ENCODE data around the gene VILL.

Gene VILL

DNA sequence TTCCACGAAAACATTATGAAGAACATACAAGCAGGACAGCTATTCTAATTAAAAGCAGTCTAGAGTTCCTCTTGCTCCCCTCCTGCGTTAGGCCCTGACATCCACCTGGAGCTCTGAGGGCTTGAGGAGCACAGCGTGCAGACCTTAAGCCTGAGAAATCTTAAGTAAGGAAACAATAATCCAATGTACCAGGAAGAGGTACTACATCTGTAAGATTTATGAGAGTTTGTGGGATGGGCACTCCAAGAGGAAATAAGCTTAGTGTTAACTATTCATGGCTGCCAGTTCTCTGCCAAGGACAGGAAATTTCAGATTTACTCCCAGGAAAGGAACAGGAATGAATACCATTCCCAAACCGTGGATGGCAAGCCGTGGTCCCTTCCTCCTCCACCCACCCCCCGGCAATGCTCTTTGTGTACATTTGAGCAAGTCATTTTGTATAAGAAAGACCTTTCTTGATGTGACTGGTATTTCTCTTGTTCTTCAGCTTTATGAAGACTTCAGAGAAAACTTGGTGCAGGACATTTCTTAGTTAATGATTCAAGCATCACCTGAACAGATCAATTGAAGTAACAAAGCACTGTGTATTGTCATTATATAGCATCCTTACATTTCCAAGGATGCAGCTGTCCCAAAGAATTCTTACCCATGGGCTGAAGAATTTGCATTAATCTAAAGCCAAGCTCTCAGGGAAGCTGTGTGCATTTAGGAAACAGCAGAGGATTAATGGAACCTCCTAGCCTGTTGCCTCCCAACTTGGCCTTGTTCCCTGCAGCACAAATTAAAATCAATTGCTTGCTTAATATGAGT is 28.8 kb upstream of the VILL start:
- DNase-seq (ENCODE audit: insufficient read length, low spot score) (no peak), FAIRE-seq (no peak)

DNA sequence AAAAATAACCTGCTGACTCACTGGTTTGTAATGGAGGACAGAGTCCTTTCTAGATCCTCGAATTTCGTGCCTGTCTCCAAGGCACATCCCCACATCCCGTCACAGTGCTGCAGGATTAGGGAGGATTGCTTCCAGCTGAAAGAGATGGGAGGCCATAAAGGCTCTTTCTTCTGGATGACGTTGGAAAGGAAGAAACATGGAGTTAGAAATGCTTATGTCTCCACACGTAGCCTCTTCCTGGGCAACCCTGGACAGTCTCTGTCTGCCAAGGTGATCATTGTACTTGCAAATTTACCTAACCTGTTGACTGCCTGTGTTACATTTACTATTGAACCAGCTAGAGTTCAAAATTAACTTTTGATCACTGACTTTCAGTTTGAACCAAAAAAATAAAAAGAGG is 27.6 kb upstream of the VILL start:
- TF ChIP-seq POU2F2 (IDR thresholded peaks at IDR 0.05; ENCODE audit: low read depth, low read length) = no peak
- TF ChIP-seq TAF1 (IDR thresholded peaks at IDR 0.05; ENCODE audit: low read depth, low read length) = no peak
- TF ChIP-seq POLR2A (IDR thresholded peaks at IDR 0.05; ENCODE audit: low read depth, low read length) = no peak
- TF ChIP-seq PAX5 (IDR thresholded peaks at IDR 0.05; ENCODE audit: insufficient read depth, low read length, severe bottlenecking) = no peak
- TF ChIP-seq SPI1 (IDR thresholded peaks at IDR 0.05; ENCODE audit: low read depth, low read length) = no peak
- no peak for TF ChIP-seq POLR2AphosphoS5 (IDR thresholded peaks at IDR 0.05; ENCODE audit: low read depth, low read length)
- DNase-seq (ENCODE audit: insufficient read length, low spot score) (no peak), FAIRE-seq (no peak)

More for the DNA sequence above, 28.8 kb upstream of the VILL start:
- TF ChIP-seq SPI1 (IDR thresholded peaks at IDR 0.05; ENCODE audit: low read depth, low read length) (no peak), PAX5 (IDR thresholded peaks at IDR 0.05; ENCODE audit: insufficient read depth, low read length, severe bottlenecking) (no peak), TAF1 (IDR thresholded peaks at IDR 0.05; ENCODE audit: low read depth, low read length) (no peak), POLR2AphosphoS5 (IDR thresholded peaks at IDR 0.05; ENCODE audit: low read depth, low read length) (no peak), POU2F2 (IDR thresholded peaks at IDR 0.05; ENCODE audit: low read depth, low read length) (no peak), POLR2A (IDR thresholded peaks at IDR 0.05; ENCODE audit: low read depth, low read length) (no peak)

DNA sequence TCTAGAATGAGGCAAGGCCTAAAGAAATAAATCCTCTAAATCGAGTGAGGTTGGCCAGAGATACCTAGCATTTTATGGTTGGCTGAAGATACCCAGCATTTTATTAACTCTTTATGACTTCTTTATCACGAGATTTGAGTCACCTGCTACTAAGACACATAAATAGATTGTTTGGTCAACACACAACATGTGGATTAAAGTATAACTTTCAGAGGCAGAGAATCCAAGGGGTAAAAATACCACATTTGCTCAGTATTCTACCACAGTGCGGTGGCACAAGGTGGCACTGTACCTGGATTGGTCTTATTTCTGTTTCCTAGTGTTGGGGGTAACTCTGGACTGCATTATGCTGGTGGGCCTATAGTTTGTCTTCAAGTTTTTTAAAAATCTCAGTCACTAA is 27.0 kb upstream of the VILL start:
- DNase-seq (ENCODE audit: insufficient read length, low spot score) = no peak
- no peak for FAIRE-seq
- TF ChIP-seq SPI1 (IDR thresholded peaks at IDR 0.05; ENCODE audit: low read depth, low read length) = no peak
- no peak for TF ChIP-seq POLR2AphosphoS5 (IDR thresholded peaks at IDR 0.05; ENCODE audit: low read depth, low read length)
- TF ChIP-seq POU2F2 (IDR thresholded peaks at IDR 0.05; ENCODE audit: low read depth, low read length) = no peak
- no peak for TF ChIP-seq TAF1 (IDR thresholded peaks at IDR 0.05; ENCODE audit: low read depth, low read length)
- no peak for TF ChIP-seq PAX5 (IDR thresholded peaks at IDR 0.05; ENCODE audit: insufficient read depth, low read length, severe bottlenecking)
- no peak for TF ChIP-seq POLR2A (IDR thresholded peaks at IDR 0.05; ENCODE audit: low read depth, low read length)

DNA sequence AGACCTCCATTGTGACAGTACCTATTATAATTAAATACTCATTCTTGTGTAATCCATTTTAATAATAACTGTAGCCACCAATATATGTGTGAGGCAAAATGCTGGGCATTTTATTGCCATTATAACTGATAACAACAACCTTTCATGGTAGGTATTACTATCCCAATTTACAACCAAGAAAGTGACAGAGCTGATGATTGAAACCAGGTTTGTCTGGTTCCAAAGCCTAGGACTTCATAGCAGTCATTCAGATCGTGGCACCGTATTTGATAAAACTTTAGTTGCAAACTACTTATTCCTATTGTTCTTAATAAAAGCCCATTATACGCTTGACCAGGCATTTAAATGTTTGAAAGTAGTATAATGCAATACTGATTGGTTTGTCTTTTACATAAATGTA is 26.4 kb upstream of the VILL start:
- FAIRE-seq = no peak

DNA sequence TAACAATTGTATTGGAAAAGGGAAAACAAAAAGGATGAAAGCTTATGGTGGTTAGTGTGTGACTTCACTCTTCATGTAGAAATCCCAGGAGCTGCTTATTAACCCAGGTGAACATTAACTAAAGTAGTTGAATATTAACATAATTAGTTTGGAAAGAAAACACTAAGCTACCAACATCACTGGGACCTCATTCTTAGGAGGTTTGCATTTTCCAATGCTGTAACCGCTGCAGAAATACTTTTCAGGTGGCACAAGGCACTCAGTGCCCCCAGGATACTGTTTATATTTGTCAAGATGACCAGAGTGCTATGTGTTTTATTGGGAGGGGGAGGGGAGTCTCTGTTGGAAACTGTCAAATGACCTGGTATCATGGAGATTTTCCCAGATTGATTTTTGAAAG is 25.9 kb upstream of the VILL start:
- FAIRE-seq = no peak
- no peak for DNase-seq (ENCODE audit: insufficient read length, low spot score)
- TF ChIP-seq TAF1 (IDR thresholded peaks at IDR 0.05; ENCODE audit: low read depth, low read length) (no peak), PAX5 (IDR thresholded peaks at IDR 0.05; ENCODE audit: insufficient read depth, low read length, severe bottlenecking) (no peak), POLR2A (IDR thresholded peaks at IDR 0.05; ENCODE audit: low read depth, low read length) (no peak), POLR2AphosphoS5 (IDR thresholded peaks at IDR 0.05; ENCODE audit: low read depth, low read length) (no peak), POU2F2 (IDR thresholded peaks at IDR 0.05; ENCODE audit: low read depth, low read length) (no peak)

More for the DNA sequence above, 26.4 kb upstream of the VILL start:
- DNase-seq (ENCODE audit: insufficient read length, low spot score) = no peak
- no peak for TF ChIP-seq PAX5 (IDR thresholded peaks at IDR 0.05; ENCODE audit: insufficient read depth, low read length, severe bottlenecking)
- TF ChIP-seq POLR2A (IDR thresholded peaks at IDR 0.05; ENCODE audit: low read depth, low read length) = no peak
- no peak for TF ChIP-seq SPI1 (IDR thresholded peaks at IDR 0.05; ENCODE audit: low read depth, low read length)
- TF ChIP-seq POU2F2 (IDR thresholded peaks at IDR 0.05; ENCODE audit: low read depth, low read length) = no peak
- no peak for TF ChIP-seq POLR2AphosphoS5 (IDR thresholded peaks at IDR 0.05; ENCODE audit: low read depth, low read length)
- TF ChIP-seq TAF1 (IDR thresholded peaks at IDR 0.05; ENCODE audit: low read depth, low read length) = no peak

DNA sequence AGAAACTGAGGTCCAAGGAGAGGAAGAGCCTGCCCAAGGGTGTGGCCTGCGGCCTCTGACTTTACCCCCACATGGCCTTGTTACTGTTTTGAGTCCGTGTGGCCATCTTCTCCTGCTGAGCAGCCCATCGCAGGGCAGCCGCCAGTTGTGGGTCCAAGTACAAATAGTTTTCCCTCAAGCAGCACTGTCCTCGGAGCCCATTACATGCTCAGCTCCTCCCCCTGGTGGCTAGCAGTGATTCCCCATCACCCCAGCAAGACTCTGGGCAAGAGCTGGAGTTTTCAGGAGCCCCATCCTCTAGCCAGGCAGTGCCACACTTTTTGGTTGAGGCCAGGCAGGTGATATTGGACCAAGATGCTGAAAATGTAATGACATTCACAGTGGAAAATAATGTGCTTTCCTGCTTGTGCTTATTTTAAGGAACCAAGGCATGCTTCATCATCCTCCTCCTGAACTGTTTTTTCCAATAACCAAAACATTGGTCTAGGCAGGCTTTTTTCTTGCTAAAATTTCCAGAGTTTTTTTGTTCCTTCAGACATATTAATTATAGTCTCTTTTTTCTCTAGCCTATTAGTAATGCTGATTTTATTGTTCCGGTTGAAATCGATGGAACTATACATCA is 23.2 kb upstream of the VILL start:
- TF ChIP-seq POLR2AphosphoS5 (IDR thresholded peaks at IDR 0.05; ENCODE audit: low read depth, low read length) (no peak), POLR2A (IDR thresholded peaks at IDR 0.05; ENCODE audit: low read depth, low read length) (no peak), TAF1 (IDR thresholded peaks at IDR 0.05; ENCODE audit: low read depth, low read length) (no peak), POU2F2 (IDR thresholded peaks at IDR 0.05; ENCODE audit: low read depth, low read length) (no peak), SPI1 (IDR thresholded peaks at IDR 0.05; ENCODE audit: low read depth, low read length) (no peak)
- peak; percentile 42 for DNase-seq (ENCODE audit: insufficient read length, low spot score)
- peak; percentile 83 for FAIRE-seq

DNA sequence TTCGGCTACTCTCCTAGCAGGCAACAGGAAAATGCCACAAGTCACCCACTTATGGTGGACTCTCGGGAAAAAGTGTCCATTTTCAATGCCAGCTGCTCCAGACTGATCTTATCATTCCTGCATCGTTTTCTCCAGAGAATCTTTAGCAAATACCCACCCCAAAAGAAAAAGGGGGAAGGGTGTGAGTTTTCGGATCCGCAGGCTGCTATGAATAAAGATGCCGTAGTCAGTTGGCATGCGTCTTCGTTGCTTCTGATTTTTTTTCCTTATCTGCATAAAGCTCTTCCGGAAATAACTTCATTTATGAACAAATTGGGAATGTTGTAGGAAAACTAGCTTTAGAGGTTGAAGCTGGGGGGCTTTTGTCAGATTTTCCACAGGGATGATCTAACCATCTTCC is 22.4 kb upstream of the VILL start:
- DNase-seq (ENCODE audit: insufficient read length, low spot score) = no peak
- TF ChIP-seq POU2F2 (IDR thresholded peaks at IDR 0.05; ENCODE audit: low read depth, low read length) (no peak), SPI1 (IDR thresholded peaks at IDR 0.05; ENCODE audit: low read depth, low read length) (no peak), PAX5 (IDR thresholded peaks at IDR 0.05; ENCODE audit: insufficient read depth, low read length, severe bottlenecking) (no peak), POLR2A (IDR thresholded peaks at IDR 0.05; ENCODE audit: low read depth, low read length) (no peak), POLR2AphosphoS5 (IDR thresholded peaks at IDR 0.05; ENCODE audit: low read depth, low read length) (no peak), TAF1 (IDR thresholded peaks at IDR 0.05; ENCODE audit: low read depth, low read length) (no peak)
- FAIRE-seq = no peak

DNA sequence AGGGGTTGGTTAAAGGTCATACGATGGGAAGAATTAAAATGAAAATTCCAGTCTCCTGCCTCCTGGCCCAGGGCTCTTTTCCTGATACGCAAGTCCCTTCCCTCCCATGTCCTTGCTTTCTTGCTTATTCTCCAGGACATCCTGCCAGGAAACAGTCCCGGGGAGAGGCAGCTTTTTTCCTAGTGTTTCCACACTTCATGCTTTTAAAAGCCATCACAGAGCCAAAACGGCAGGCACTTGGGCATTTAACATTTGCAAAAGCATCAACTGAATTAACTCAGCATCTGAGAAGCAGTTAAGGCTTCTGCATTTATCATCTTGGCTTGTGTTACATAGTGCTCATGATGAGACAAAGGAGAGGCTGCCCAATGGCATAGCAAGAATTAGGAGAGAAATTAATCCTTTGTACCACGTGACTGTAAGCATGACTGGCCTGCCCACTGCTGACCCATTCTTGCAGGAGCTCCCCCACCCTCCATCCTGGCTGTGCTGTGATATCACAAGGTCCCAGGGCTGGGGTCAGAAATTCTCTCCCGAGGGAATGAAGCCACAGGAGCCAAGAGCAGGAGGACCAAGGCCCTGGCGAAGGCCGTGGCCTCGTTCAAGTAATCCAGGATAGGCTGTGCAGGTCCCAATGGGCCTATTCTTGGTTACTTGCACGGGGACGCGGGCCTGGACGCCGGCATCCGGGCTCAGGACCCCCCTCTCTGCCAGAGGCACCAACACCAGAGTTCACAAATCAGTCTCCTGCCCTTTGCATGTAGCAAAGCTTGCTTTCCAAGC is 21.6 kb upstream of the VILL start:
- FAIRE-seq = no peak
- no peak for DNase-seq (ENCODE audit: insufficient read length, low spot score)
- no peak for TF ChIP-seq POLR2AphosphoS5 (IDR thresholded peaks at IDR 0.05; ENCODE audit: low read depth, low read length)
- no peak for TF ChIP-seq PAX5 (IDR thresholded peaks at IDR 0.05; ENCODE audit: insufficient read depth, low read length, severe bottlenecking)
- TF ChIP-seq POU2F2 (IDR thresholded peaks at IDR 0.05; ENCODE audit: low read depth, low read length) = no peak
- no peak for TF ChIP-seq POLR2A (IDR thresholded peaks at IDR 0.05; ENCODE audit: low read depth, low read length)
- TF ChIP-seq SPI1 (IDR thresholded peaks at IDR 0.05; ENCODE audit: low read depth, low read length) = no peak

DNA sequence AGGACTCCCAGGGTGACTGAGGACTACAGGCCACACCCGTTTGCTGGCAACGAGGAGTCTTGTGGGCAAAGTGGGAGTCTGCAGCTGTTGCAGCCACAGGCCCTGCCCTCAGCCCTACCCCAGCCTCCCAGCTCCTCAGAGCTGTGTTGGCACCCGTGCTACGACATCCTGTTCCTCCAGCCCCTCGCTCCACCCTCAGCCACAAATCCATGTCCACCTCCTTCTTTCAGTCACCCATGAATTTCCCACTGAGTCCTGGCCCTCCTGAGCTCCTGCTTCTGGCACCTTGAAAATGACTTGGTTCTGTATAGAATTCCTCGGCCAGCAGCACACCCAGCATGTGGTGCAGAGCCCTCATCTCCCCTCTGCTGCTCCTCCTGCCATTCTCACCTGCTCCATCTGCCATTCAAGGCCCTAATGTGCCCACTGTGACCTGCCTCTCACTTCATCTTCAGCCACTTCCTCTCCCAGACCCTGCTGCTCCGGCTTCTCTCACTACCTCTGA is 20.9 kb upstream of the VILL start:
- no peak for DNase-seq (ENCODE audit: insufficient read length, low spot score)
- no peak for FAIRE-seq
- TF ChIP-seq TAF1 (IDR thresholded peaks at IDR 0.05; ENCODE audit: low read depth, low read length) (no peak), POLR2A (IDR thresholded peaks at IDR 0.05; ENCODE audit: low read depth, low read length) (no peak), POU2F2 (IDR thresholded peaks at IDR 0.05; ENCODE audit: low read depth, low read length) (no peak), PAX5 (IDR thresholded peaks at IDR 0.05; ENCODE audit: insufficient read depth, low read length, severe bottlenecking) (no peak), POLR2AphosphoS5 (IDR thresholded peaks at IDR 0.05; ENCODE audit: low read depth, low read length) (no peak), SPI1 (IDR thresholded peaks at IDR 0.05; ENCODE audit: low read depth, low read length) (no peak)

Data from GM12891 (cell line).